Vagina (tissue), 2 donors: ENCODE data around the gene ATAD5.

Source experiments
- POLR2A ChIP-seq, 2 donors: fragments of 450-650 bp; IDR thresholded peaks; one replicate each; pipeline ENCODE4 v1.6.1; 2017; ENCODE audit warnings: antibody characterized with exemption in 2 of 2, mild to moderate bottlenecking in 2 of 2, moderate library complexity in 2 of 2
- POLR2AphosphoS5 ChIP-seq, 2 donors: sonication (generic); formaldehyde crosslinking; IDR thresholded peaks; one replicate each; pipeline ENCODE4 v1.9.0; 2017; ENCODE audit warnings: antibody characterized with exemption in 2 of 2, mild to moderate bottlenecking in 2 of 2, low read depth in 1 of 2; ENCODE audit not compliant: insufficient read depth in 1 of 2
- TF ChIP-seq, protein P1 (sequence below), 3 experiments: fragments of 450-650 bp in 2 of 3; fragments of 200-600 bp in 1 of 3; sonication (generic) in 1 of 3; IDR thresholded peaks; one replicate each; pipeline ENCODE4 v1.5.1; 2017 to 2019; ENCODE audit warnings: antibody characterized with exemption in 3 of 3, mild to moderate bottlenecking in 2 of 3, moderate library complexity in 2 of 3

DNA sequence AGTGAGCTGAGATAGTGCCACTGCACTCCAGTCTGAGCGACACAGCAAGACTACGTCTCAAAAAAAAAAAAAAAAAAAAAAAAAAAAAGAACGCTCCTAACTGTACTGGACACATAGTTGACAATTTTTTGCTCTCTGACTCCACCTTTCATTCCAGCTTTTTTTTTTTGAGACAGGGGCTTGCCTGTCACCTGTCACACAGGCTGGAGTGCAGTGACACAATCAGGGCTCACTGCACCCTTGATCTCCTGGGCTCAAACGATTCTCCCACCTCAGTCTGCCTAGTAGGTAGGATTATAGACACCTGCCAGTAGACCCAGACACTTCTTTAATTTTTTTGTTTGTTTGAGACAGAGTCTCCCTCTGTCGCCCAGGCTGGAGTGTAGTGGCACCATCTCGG lies 4.7 kb upstream of the ATAD5 start:
- TF ChIP-seq, protein P1, sequence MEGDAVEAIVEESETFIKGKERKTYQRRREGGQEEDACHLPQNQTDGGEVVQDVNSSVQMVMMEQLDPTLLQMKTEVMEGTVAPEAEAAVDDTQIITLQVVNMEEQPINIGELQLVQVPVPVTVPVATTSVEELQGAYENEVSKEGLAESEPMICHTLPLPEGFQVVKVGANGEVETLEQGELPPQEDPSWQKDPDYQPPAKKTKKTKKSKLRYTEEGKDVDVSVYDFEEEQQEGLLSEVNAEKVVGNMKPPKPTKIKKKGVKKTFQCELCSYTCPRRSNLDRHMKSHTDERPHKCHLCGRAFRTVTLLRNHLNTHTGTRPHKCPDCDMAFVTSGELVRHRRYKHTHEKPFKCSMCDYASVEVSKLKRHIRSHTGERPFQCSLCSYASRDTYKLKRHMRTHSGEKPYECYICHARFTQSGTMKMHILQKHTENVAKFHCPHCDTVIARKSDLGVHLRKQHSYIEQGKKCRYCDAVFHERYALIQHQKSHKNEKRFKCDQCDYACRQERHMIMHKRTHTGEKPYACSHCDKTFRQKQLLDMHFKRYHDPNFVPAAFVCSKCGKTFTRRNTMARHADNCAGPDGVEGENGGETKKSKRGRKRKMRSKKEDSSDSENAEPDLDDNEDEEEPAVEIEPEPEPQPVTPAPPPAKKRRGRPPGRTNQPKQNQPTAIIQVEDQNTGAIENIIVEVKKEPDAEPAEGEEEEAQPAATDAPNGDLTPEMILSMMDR (IDR thresholded peaks at IDR 0.05) = no peak
- TF ChIP-seq POLR2A (IDR thresholded peaks at IDR 0.05) (no peak), POLR2AphosphoS5 (IDR thresholded peaks at IDR 0.05; ENCODE audit: insufficient read depth in 1 of 2, low read depth in 1 of 2) (no peak)
